GM19438 (cell line): ENCODE data around the gene UBA5.
A peak's percentile ranks its signal among the peaks of the same experiment; 100 is the strongest.

Experiments
- ATAC-seq: cut with Tn5 transposase; IDR thresholded peaks from one replicate; pipeline ENCODE4 v1.9.1; 2021; ENCODE audit warnings: low read depth; ENCODE audit not compliant: unreplicated experiment

The UBA5 gene

DNA sequence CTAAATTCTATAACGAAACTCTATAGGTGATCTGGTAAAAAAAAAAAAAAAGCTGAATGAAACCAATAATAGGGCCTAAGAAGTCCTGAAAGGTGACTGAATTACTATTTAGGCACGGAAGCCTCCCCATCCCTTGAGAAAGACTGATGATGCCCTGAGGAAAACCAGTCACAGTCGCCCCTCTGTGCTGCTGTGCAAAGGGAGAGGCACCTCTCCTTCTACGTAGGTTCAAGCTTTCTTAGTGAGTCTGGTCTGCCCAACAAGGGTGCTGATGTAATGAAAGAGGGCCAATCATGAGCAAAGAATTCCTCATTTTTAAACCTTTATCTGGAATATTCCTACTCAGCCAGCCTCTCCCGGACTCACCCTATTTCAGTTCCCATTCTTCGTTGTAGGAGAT lies 50.2 kb downstream of the UBA5 start:
- no peak for ATAC-seq

DNA sequence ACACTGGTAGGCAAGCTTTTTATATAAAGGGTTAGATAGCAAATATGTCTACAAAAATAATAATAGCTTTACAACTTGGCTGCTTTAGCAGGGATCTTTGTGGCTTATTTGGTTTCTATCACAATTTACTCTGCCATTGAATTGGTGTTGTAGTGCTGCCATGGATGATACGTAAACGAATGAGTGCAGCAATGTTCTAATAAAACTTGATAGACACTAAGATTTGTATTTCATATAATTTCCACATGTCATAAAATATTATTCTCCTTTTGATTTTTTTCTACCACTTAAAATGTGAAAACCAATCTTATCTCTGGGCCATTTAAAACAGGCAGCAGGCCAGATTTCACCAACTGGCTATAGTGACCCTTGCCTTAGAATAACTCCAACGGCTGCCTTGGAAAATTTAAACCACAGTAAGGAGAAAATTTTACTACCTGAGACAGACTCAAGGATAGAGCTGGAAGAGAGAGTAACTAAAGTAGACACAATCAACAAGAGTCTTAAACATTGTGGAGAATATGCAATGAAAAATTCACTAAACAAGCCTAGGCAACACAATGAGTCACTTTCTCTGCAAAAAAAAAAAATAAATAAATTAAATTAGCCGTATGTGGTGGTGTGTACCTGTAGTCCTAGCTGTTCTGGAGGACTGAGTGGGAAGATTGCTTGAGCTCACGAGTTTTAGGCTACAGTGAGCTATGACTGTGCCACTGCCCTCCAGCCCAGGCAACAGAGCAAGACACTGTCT lies 54.0 kb downstream of the UBA5 start:
- ATAC-seq, result no peak

DNA sequence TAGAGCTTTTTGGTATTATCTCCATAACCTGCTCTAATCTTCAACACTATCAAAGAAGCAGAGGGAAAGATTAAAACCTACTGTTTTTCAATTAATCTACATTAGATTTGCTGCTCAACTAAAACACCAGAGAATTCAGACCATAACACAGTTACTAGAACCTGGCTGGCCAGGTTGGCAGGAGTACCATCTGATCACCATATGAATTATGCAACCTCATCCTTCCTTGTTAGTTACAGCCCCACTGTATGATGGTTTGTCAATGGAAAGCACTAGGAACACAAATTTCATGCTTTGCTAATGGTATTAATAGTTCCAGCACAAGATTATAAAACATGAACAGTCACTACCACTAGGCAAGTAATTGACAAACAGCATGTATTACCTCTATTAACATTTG lies 56.2 kb downstream of the UBA5 start:
- no peak for ATAC-seq

DNA sequence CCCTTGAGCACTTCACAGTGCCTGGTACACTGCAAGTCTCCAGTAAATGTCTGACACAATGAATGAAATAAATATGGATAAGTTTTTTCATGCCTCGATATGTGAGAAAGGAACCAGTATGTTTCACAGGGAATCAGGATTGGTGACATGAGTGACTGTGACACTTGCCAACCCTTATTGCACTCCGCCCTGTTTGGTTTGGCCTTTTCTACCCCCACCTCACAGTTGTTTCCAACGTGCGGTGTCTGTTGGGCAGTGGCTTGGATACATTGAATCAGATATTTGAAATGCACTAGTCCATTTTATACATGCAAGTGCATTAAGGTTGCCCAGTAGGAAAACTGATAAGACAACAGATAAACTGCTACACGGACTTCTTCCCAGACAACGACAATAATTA lies 60.1 kb downstream of the UBA5 start:
- no peak for ATAC-seq

DNA sequence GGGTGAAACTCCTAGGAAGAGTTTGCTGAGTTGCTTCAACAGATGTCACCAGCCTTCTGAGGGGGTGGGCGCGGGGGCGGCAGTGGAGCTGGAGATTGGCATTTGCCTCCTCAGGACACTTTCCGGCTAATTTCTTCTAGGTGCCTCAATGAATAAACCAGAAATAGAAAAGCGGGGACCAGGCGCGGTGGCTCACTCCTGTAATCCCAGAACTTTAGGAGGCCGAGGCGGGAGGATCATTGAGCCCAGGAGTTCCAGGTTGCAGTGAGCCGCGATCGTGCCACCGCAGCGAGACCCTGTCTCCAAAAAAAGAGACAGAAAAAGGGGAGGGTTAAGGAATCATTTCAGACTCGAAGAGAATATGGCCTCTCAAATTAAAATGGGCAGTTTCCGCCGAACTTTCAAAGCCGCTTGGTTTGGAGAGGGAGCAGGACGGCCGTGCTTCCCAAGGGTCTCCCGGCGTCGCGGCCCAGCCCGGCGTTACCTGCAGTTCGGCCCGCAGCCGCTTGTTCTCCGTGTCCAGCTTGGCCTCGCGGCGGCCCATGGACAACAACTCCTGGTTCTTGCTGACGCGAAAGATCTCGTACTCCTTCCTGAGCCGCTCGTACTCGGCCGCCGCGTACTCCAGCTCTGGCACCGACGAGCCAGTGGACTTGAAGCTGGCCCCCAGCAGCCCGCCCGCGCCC lies 61.5 kb downstream of the UBA5 start:
- peak; percentile 34 for ATAC-seq

GRCh38 chr3:132722165-132723023 lies 62.3 kb downstream of the UBA5 start, which contains the start of gene NPHP3:
NPHP3 (minus strand) TSS chr3:132722409; CDS start chr3:132722355, 54 bp downstream.
- peak; percentile 84 for ATAC-seq

DNA sequence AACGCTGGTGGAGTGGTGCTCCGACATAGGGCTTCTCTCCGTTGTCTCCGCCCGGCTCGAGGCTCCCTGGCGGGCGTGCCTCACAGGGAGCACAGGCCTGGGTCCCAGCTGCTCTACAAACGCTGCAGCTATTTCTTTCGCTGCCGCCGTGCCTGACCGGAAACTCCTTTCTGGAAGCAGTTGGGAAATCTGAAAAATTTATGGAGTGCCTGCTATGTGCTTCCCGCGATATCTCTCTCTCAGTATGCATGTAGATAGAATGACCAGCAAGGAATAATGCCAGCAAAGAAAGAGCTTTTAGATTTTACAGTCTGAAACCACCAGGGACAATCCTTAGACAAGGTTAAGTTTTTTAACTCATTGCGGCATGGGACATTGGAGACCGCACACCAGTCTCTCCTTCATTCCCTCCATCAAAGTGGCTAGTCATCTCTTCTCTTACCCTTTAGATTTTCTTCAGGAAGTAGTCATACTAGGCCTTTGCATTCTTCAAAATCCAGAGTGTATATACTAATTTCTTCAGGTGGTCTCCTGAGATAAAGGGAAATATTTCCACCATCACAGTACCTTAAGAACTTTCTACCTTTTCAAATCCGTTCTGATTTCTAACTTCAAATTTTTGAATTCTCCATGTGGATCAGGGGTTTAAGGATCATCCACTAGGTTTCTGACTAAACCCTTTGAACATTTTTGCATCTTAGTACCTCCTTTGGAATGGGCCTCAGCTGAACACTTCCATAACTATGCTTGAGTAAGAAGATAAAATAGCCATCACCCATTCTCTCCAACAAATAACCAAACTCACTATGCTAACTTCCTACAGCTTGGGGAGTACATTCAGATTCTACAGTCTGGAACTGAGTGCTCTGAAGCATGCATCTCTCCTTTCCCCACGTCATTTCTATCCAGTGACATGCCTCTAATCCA lies 63.2 kb downstream of the UBA5 start:
- no peak for ATAC-seq

- no peak for ATAC-seq
Observed at GRCh38 chr3:132726341-132726823, 66.3 kb downstream of the UBA5 start.
